HEK293 (cell line): ENCODE data around the gene KRTAP10-10.
A peak's percentile ranks its signal among the peaks of the same experiment; 100 is the strongest.

Source experiments
- CTCF ChIA-PET: fragments of 350-600 bp; formaldehyde crosslinking; extraction: SDS; loops from one replicate; lab custom pipeline; 2021; ENCODE audit warnings: antibody characterized with exemption; lab: Yijun Ruan, JAX
- POLR2A ChIA-PET: fragments of 300-600 bp; formaldehyde crosslinking; extraction: SDS; loops from one replicate; lab custom pipeline; 2020; ENCODE audit warnings: antibody characterized with exemption, inconsistent platforms; lab: Yijun Ruan, JAX
- H3K27ac ChIP-seq: fragments of 200-500 bp; sonication (Bioruptor generic); 2 replicates; pipeline ENCODE4 v1.5.1; 2014; ENCODE audit warnings: low read depth, low read length, control low read depth, inconsistent platforms; ENCODE audit errors: extremely low read depth
- H3K36me3 ChIP-seq, 2 experiments: fragments of 200-500 bp in 1 of 2; sonication (Bioruptor generic) in 1 of 2; 1 replicate in 1 of 2; 2 replicates in 1 of 2; pipeline ENCODE4 v1.5.1; 2014 to 2017; ENCODE audit warnings: inconsistent platforms in 2 of 2, low read length in 2 of 2; ENCODE audit not compliant: control insufficient read depth in 2 of 2, insufficient read depth in 1 of 2
- H3K4me1 ChIP-seq: fragments of 200-500 bp; sonication (Bioruptor generic); 2 replicates; pipeline ENCODE4 v1.5.1; 2014; ENCODE audit warnings: mild to moderate bottlenecking, low read length, inconsistent platforms; ENCODE audit not compliant: control insufficient read depth, insufficient read depth
- H3K4me3 ChIP-seq: 2 replicates; pipeline ENCODE4 v1.5.1; 2011; ENCODE audit warnings: low read depth, mild to moderate bottlenecking, control low read depth, low read length, moderate library complexity
- H3K9me3 ChIP-seq: fragments of 200-500 bp; sonication (Bioruptor generic); 2 replicates; pipeline ENCODE4 v1.5.1; 2014; ENCODE audit warnings: low read depth, low read length, inconsistent platforms; ENCODE audit not compliant: control insufficient read depth, insufficient read depth
- REPIN1 ChIP-seq: fragments of 450-650 bp; formaldehyde crosslinking; IDR thresholded peaks from 2 replicates; pipeline ENCODE4 v1.5.1; 2017; ENCODE audit warnings: missing biosample characterization, missing genetic modification characterization, low read depth
- SCRT2 ChIP-seq: fragments of 450-650 bp; formaldehyde crosslinking; IDR thresholded peaks from 2 replicates; pipeline ENCODE4 v1.5.1; 2016; ENCODE audit warnings: missing biosample characterization, missing genetic modification characterization
- SETDB1 ChIP-seq: IDR thresholded peaks from one replicate; pipeline ENCODE4 v1.6.1; 2017; ENCODE audit warnings: mild to moderate bottlenecking, low read length, moderate library complexity, mixed read lengths; ENCODE audit not compliant: insufficient read length
- ZFHX2 ChIP-seq: fragments of 450-650 bp; formaldehyde crosslinking; conservative IDR thresholded peaks from 2 replicates; pipeline ENCODE4 v1.5.1; 2016; ENCODE audit warnings: missing biosample characterization, missing genetic modification characterization
- ZFP41 ChIP-seq: fragments of 450-650 bp; formaldehyde crosslinking; IDR thresholded peaks from 2 replicates; pipeline ENCODE4 v1.5.1; 2016; ENCODE audit warnings: missing biosample characterization, missing genetic modification characterization, borderline replicate concordance
- ZNF140 ChIP-seq: fragments of 450-650 bp; formaldehyde crosslinking; IDR thresholded peaks from 2 replicates; pipeline ENCODE4 v1.5.1; 2016; ENCODE audit warnings: missing biosample characterization, missing genetic modification characterization
- ZNF184 ChIP-seq: fragments of 450-650 bp; IDR thresholded peaks from 2 replicates; pipeline ENCODE4 v1.5.1; 2018; ENCODE audit warnings: missing biosample characterization, mild to moderate bottlenecking, missing genetic modification characterization
- ZNF335 ChIP-seq: fragments of 450-650 bp; formaldehyde crosslinking; conservative IDR thresholded peaks from 2 replicates; pipeline ENCODE4 v1.5.1; 2016; ENCODE audit warnings: missing biosample characterization, missing genetic modification characterization
- ZNF596 ChIP-seq: fragments of 450-650 bp; IDR thresholded peaks from 2 replicates; pipeline ENCODE4 v1.5.0; 2018; ENCODE audit warnings: missing biosample characterization, mild to moderate bottlenecking, missing genetic modification characterization, moderate library complexity
- ZNF626 ChIP-seq: fragments of 450-650 bp; sonication (Bioruptor Pico); formaldehyde crosslinking; IDR thresholded peaks from 2 replicates; pipeline ENCODE4 v1.5.1; 2018; ENCODE audit warnings: missing biosample characterization, missing genetic modification characterization, inconsistent platforms
- TF ChIP-seq, protein P1 (sequence below): fragments of 450-650 bp; formaldehyde crosslinking; IDR thresholded peaks from 2 replicates; pipeline ENCODE4 v1.5.1; 2016; ENCODE audit warnings: missing biosample characterization, missing genetic modification characterization
- TF ChIP-seq, protein P2 (sequence below): fragments of 450-650 bp; formaldehyde crosslinking; IDR thresholded peaks from 2 replicates; pipeline ENCODE4 v1.5.1; 2017; ENCODE audit warnings: missing biosample characterization, missing genetic modification characterization
- TF ChIP-seq, protein P3 (sequence below): fragments of 450-650 bp; formaldehyde crosslinking; IDR thresholded peaks from 2 replicates; pipeline ENCODE4 v1.5.1; 2016; ENCODE audit warnings: missing biosample characterization, missing genetic modification characterization
- TF ChIP-seq, protein P4 (sequence below): fragments of 450-650 bp; formaldehyde crosslinking; IDR thresholded peaks from 2 replicates; pipeline ENCODE4 v1.5.1; 2016; ENCODE audit warnings: missing biosample characterization, missing genetic modification characterization, borderline replicate concordance

The KRTAP10-10 gene

DNA sequence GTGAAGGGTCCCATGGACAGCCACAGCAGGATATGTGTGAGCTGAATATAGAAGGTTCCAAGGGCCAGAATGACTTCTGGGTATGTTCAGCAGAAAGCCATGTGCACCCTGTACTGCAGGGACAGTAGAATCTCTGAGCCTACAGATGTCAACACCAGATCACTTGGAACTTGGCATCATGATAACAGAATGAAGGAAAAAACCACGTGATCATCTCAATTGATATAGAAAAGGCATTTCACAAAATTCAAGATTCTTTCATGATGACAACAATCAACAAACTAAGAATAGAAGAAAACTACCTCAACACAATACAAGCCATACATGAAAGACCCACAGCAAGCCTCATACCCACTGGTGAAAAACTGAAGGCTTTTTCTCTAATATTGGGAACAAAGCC, 30.5 kb downstream of the KRTAP10-10 start:
- Histone ChIP-seq H3K36me3 (no peaks in the 10 kb centered on the region), H3K9me3 (no peaks in the 10 kb centered on the region; the same call in 1 of the 2 replicates), H3K4me3 (no peak overlapping the region), H3K4me1 (no peaks in the 10 kb centered on the region), H3K27ac (no peak overlapping the region)
- ChIA-PET CTCF (no interaction called here), POLR2A (no interaction called here)
- no peak for TF ChIP-seq ZNF140 (tag by site-specific recombination)

DNA sequence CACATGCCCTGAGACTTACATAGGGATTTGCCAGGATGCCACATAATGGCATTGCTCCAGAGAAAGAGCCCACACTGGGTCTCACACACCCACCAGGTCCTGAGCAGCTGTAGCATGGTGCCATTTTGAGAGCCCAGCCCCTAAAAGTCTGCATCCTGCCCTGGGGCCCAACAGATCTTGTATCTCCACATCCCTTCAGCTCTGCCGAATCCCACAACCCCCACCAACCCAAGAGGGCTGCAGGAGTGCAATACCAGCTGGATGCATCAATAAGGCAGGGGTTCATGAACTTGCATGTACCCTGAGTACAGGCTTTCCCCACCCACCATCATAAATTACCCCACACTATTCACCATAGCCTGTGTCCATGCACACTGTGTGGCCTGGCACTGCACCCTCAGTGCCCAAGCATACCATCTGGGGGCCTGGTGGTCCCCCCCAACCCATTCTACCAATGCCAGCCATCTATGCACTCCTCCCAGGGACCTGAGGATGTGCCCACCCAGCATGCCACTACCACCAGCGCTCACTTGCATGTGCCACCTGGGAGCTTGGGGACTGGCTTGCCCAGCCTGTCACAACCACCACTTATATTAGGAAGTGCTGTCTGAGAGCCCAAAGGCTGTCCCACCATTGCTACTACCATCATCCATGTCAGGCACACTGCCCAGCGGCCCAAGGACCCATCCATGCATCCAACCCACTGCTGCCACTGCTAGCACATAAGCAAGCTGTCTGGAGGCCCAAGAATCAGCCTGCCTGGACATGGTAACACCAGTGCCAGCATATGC, 33.7 kb downstream of the KRTAP10-10 start:
- TF ChIP-seq SCRT2 = no peak
- TF ChIP-seq REPIN1 (tag by site-specific recombination) = no peak
- no peak for TF ChIP-seq ZNF596 (tag by site-specific recombination)
- no peak for TF ChIP-seq ZFP41
- TF ChIP-seq ZNF184 (tag by site-specific recombination) = no peak
- TF ChIP-seq, protein P1, sequence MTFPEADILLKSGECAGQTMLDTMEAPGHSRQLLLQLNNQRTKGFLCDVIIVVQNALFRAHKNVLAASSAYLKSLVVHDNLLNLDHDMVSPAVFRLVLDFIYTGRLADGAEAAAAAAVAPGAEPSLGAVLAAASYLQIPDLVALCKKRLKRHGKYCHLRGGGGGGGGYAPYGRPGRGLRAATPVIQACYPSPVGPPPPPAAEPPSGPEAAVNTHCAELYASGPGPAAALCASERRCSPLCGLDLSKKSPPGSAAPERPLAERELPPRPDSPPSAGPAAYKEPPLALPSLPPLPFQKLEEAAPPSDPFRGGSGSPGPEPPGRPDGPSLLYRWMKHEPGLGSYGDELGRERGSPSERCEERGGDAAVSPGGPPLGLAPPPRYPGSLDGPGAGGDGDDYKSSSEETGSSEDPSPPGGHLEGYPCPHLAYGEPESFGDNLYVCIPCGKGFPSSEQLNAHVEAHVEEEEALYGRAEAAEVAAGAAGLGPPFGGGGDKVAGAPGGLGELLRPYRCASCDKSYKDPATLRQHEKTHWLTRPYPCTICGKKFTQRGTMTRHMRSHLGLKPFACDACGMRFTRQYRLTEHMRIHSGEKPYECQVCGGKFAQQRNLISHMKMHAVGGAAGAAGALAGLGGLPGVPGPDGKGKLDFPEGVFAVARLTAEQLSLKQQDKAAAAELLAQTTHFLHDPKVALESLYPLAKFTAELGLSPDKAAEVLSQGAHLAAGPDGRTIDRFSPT (tag by site-specific recombination) = no peak
- no peak for TF ChIP-seq ZFHX2 (tag by site-specific recombination)
- ChIA-PET CTCF (no interaction called here), POLR2A (no interaction called here)
- H3K36me3 ChIP-seq = no peaks in the 10 kb centered on the region
- no peaks in the 10 kb centered on the region for H3K4me1 ChIP-seq
- no peak overlapping the region for H3K4me3 ChIP-seq
- H3K27ac ChIP-seq = no peak overlapping the region
- no peaks in the 10 kb centered on the region; the same call in 1 of the 2 replicates for H3K9me3 ChIP-seq

DNA sequence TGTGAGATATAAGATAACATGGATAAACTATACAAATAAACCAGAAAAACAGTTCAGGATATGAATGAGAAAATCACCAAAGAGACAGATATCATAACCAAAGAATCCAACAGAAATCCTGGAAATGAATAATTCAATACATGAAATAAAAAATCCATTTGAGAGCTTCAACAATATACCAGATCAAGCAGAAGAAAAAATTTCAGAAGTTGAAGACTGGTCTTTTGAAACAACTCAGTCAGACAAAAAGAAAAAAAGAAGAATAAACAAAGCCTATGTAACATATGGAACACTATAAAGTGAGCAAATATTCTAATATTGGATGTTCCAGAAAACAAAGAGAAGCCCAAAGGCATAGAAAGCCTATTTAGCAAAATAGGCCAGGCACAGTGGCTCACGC, 34.8 kb downstream of the KRTAP10-10 start:
- Histone ChIP-seq H3K4me3 (no peak overlapping the region), H3K4me1 (no peaks in the 10 kb centered on the region), H3K36me3 (no peaks in the 10 kb centered on the region), H3K27ac (no peak overlapping the region), H3K9me3 (no peaks in the 10 kb centered on the region; the same call in 1 of the 2 replicates)
- ChIA-PET POLR2A (no interaction called here), CTCF (interaction anchor here (0.6 kb wide), 1 partner anchor 20 kb away, joined by 3 read pairs; no protein-coding TSS in a partner anchor)
- TF ChIP-seq SETDB1 (peak; percentile 59), ZNF626 (tag by site-specific recombination) (no peak)

DNA sequence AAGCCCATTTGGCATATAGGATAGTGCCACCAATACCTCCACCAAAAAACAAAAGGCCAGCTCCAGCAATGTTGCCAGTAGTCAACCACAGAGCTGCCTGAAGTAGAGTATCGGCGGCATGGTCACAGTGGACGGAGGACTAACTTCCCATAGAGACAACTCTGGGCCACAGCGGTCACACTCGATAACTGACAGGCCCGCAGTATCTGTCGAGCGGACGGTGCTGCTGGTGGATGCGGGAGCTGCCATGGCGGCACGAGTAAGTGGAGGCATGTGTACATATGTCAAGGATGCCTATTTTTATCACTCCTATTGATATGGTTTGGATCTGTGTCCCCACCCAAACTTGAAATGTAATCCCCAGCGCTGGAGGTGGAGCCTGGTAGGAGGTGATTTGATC, 40.7 kb downstream of the KRTAP10-10 start:
- H3K36me3 ChIP-seq = no peaks in the 10 kb centered on the region
- ChIA-PET POLR2A (no interaction called here), CTCF (no interaction called here)
- H3K4me1 ChIP-seq = no peaks in the 10 kb centered on the region
- no peak overlapping the region for H3K27ac ChIP-seq
- H3K4me3 ChIP-seq = no peak overlapping the region
- H3K9me3 ChIP-seq = no peaks in the 10 kb centered on the region
- TF ChIP-seq, protein P2, sequence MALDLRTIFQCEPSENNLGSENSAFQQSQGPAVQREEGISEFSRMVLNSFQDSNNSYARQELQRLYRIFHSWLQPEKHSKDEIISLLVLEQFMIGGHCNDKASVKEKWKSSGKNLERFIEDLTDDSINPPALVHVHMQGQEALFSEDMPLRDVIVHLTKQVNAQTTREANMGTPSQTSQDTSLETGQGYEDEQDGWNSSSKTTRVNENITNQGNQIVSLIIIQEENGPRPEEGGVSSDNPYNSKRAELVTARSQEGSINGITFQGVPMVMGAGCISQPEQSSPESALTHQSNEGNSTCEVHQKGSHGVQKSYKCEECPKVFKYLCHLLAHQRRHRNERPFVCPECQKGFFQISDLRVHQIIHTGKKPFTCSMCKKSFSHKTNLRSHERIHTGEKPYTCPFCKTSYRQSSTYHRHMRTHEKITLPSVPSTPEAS (tag by site-specific recombination) = no peak
- TF ChIP-seq, protein P3, sequence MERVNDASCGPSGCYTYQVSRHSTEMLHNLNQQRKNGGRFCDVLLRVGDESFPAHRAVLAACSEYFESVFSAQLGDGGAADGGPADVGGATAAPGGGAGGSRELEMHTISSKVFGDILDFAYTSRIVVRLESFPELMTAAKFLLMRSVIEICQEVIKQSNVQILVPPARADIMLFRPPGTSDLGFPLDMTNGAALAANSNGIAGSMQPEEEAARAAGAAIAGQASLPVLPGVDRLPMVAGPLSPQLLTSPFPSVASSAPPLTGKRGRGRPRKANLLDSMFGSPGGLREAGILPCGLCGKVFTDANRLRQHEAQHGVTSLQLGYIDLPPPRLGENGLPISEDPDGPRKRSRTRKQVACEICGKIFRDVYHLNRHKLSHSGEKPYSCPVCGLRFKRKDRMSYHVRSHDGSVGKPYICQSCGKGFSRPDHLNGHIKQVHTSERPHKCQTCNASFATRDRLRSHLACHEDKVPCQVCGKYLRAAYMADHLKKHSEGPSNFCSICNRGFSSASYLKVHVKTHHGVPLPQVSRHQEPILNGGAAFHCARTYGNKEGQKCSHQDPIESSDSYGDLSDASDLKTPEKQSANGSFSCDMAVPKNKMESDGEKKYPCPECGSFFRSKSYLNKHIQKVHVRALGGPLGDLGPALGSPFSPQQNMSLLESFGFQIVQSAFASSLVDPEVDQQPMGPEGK (tag by site-specific recombination) = no peak
- no peak for TF ChIP-seq ZNF335 (tag by site-specific recombination)
- TF ChIP-seq, protein P4, sequence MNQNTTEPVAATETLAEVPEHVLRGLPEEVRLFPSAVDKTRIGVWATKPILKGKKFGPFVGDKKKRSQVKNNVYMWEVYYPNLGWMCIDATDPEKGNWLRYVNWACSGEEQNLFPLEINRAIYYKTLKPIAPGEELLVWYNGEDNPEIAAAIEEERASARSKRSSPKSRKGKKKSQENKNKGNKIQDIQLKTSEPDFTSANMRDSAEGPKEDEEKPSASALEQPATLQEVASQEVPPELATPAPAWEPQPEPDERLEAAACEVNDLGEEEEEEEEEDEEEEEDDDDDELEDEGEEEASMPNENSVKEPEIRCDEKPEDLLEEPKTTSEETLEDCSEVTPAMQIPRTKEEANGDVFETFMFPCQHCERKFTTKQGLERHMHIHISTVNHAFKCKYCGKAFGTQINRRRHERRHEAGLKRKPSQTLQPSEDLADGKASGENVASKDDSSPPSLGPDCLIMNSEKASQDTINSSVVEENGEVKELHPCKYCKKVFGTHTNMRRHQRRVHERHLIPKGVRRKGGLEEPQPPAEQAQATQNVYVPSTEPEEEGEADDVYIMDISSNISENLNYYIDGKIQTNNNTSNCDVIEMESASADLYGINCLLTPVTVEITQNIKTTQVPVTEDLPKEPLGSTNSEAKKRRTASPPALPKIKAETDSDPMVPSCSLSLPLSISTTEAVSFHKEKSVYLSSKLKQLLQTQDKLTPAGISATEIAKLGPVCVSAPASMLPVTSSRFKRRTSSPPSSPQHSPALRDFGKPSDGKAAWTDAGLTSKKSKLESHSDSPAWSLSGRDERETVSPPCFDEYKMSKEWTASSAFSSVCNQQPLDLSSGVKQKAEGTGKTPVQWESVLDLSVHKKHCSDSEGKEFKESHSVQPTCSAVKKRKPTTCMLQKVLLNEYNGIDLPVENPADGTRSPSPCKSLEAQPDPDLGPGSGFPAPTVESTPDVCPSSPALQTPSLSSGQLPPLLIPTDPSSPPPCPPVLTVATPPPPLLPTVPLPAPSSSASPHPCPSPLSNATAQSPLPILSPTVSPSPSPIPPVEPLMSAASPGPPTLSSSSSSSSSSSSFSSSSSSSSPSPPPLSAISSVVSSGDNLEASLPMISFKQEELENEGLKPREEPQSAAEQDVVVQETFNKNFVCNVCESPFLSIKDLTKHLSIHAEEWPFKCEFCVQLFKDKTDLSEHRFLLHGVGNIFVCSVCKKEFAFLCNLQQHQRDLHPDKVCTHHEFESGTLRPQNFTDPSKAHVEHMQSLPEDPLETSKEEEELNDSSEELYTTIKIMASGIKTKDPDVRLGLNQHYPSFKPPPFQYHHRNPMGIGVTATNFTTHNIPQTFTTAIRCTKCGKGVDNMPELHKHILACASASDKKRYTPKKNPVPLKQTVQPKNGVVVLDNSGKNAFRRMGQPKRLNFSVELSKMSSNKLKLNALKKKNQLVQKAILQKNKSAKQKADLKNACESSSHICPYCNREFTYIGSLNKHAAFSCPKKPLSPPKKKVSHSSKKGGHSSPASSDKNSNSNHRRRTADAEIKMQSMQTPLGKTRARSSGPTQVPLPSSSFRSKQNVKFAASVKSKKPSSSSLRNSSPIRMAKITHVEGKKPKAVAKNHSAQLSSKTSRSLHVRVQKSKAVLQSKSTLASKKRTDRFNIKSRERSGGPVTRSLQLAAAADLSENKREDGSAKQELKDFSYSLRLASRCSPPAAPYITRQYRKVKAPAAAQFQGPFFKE (tag by site-specific recombination) = no peak
